ENCODE results near the gene KIF21A.

Gene KIF21A

GRCh38 chr12:39275846-39276245 is 167.1 kb downstream of the KIF21A start:
- DNase-seq (ENCODE audit: low spot score) = no peak

DNA sequence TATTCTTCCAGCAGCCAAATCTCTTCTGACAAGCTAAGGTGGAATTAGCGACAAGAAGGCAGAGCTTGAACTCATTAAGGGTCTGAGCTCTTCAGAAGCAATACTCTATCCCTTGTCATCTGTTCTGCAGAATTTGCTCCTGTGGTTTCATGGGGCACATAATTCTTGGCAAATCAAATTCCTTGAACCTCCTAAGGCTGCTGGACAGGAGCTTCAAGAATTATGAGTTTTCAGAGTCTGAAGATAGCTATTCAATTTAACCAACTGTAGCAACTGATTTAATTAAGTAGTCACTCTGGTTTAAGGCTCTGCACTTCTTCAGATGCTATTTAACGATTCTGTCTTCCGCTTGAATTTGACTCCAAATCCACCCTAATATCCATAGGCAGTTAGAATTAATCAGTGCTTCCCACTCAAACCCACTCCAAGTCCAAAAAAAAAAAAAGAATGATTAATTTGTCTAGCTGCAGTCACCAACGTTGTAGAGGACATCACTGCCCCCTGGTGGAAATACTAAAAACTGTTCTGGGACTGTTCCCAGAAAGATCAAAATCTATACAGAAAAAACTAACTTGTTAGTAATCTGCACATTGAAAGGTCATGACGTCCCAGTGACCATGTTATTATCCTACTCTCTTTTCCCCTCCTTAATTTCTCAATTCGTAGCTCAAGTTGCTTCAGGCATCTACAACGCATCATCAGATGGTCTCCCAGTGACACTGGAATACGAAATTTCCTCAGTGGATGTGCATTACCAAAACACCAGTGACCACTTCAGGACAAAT is 169.9 kb downstream of the KIF21A start:
- peak; percentile 37 for DNase-seq (ENCODE audit: low spot score)

- no peak for DNase-seq (ENCODE audit: low spot score)
Observed at GRCh38 chr12:39269492-39269891, 173.4 kb downstream of the KIF21A start.

DNA sequence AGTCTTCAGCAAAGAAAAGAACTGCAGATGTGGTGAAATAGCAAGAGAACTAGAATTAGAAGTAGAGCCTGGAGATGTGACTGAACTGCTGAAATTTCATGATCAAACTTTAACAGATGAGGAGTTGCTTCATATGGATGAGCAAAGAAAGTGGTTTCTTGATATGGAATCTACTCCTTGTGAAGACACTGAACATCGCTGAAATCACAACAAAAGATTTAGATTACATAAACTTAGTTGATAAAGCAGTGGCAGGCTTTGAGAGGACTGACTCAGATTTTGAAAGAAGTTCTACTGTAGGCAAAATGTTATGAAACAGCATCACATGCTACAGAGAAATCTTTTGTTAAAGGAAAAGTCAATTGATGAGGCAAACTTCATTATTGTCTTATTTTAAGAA is 175.0 kb downstream of the KIF21A start:
- DNase-seq (ENCODE audit: low spot score) = no peak

DNA sequence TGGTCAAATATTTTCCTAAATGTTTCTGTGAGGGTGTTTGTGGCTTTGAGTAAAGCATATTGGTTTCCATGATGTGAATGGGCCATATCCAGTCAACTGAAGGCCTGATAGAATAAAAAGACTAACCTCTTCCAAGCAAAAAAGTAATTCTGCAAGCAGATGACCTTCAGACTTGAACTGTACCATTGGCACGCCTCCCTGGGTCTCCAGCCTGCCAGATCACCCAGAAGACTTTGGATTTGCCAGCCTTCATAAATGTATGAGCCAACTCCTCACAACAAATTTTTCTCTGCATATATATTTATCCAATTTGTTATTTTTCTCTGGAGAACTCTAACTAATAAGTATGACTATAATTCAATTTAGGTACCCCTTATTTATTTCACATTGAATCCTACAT is 190.3 kb downstream of the KIF21A start:
- DNase-seq (ENCODE audit: low spot score) = no peak
